Measurements from ENCODE around the gene PAX8. TPM values are rescaled to one million over a fixed set of nuclear protein-coding genes. Genes with fewer than 3 reads are reported as not detected.
A peak's percentile ranks its signal among the peaks of the same experiment; 100 is the strongest.

PAX8 gene
- total and polyA plus RNA-seq, 7 donors: 0.41 to 10.8 (median 0.93) TPM; not detected in 1

DNA sequence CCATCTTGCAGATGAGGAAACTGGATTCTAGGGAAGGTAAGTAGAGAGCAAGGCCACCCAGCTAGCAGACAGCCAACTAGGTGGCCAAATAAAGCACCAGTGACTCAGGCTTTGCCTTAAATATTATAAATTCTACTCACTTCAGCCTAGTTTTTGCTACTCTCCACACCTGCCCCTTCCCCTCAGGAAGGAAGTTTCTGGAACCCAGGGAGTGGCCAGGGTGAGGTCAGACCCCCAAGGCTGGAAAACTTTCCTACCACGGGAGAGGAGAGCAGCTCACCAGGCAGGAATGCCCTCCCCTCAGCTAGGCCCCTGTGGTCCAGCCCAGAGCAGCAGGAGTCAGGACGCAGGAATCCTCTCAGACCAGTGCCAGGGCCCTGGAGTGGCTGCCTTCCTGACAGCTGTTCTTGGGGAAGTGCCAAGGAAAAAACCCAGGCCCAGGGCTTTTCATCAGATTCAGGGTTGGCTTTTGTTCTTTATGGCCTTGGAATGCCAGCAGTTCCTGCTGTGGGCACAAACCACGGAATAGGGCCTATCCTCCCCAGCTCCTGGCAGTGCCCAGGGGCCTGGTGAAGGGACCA is 5.1 kb upstream of the PAX8 start:
- peak in 1 of 4 donors; percentile 73 for TF ChIP-seq EP300 (IDR thresholded peaks at IDR 0.05)
- peak in 2 of 4 donors; percentile 43 to 63 for TF ChIP-seq POLR2AphosphoS5 (IDR thresholded peaks at IDR 0.05)
- TF ChIP-seq, protein P1, sequence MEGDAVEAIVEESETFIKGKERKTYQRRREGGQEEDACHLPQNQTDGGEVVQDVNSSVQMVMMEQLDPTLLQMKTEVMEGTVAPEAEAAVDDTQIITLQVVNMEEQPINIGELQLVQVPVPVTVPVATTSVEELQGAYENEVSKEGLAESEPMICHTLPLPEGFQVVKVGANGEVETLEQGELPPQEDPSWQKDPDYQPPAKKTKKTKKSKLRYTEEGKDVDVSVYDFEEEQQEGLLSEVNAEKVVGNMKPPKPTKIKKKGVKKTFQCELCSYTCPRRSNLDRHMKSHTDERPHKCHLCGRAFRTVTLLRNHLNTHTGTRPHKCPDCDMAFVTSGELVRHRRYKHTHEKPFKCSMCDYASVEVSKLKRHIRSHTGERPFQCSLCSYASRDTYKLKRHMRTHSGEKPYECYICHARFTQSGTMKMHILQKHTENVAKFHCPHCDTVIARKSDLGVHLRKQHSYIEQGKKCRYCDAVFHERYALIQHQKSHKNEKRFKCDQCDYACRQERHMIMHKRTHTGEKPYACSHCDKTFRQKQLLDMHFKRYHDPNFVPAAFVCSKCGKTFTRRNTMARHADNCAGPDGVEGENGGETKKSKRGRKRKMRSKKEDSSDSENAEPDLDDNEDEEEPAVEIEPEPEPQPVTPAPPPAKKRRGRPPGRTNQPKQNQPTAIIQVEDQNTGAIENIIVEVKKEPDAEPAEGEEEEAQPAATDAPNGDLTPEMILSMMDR (IDR thresholded peaks at IDR 0.05): no peak
- no peak for TF ChIP-seq POLR2A (IDR thresholded peaks at IDR 0.05)
- Histone ChIP-seq H3K4me3 (no peak overlapping the region), H3K27ac (peak overlapping the region; percentile 71 to 86 (median 81)), H3K27me3 (peaks cover 0 to under 1% (median under 1%) of the 10 kb centered on the region in 3 donors), H3K4me1 (peaks cover 0 to 31% (median 29%) of the 10 kb centered on the region in 4 donors), H3K9me3 (no peaks in the 10 kb centered on the region), H3K36me3 (no peaks in the 10 kb centered on the region)
- DNase-seq: peak; percentile 82
- intact Hi-C loops (cut with DNase I): no loop called here
- WGBS, 2 donors: 11 to 54% methylated on average over 3 of the region's 3 CpGs

DNA sequence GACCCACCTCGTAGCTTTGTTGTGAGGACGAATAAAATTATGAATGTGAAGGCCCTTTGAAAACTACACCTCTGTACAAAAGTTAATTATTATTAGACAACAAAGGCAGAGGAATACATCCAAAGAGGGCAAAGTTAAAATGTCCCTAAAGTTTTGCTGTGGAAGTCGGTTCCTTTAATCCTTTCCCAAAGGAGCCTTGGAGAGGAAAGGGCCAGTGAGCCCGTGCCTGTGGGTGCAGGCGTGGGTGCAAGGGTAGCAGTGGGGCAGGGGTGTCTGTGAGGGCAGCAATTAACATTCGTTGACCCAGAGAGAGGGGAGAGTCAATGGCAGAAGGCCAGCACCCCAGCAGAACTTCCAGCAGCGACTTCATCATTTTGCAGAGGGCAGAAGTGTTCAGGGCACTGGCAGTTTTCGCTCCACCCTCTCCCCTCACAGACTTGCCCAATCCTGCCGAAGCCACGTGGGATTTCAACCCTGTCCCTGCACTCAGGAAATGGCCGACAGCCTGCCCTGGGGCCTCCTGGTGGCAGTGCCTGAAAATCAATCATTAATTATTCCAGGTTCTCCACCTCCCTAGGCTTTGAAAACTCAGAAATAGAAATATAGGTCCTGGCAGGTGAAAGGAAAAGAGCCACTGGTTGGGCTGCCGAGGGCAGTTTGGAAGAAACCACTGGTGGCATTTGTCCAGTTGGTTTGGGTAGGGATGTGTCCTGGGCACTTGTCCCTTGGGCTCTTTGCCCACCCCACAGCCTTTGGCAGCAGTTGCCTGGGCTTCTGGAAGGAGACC is 4.2 kb upstream of the PAX8 start:
- intact Hi-C loops (cut with DNase I): no loop called here
- H3K27ac ChIP-seq: peak overlapping the region; percentile 71 to 86 (median 81)
- peaks cover 0 to 34% (median 29%) of the 10 kb centered on the region in 4 donors for H3K4me1 ChIP-seq
- peaks cover under 1 to 9% (median 9%) of the 10 kb centered on the region in 3 donors for H3K27me3 ChIP-seq
- no peak for DNase-seq
- no peaks in the 10 kb centered on the region for H3K36me3 ChIP-seq
- TF ChIP-seq EP300 (IDR thresholded peaks at IDR 0.05) (no peak), POLR2A (IDR thresholded peaks at IDR 0.05) (no peak)
- TF ChIP-seq, protein P1 (IDR thresholded peaks at IDR 0.05): peak in 1 of 4 experiments; percentile 12
- no peak overlapping the region for H3K4me3 ChIP-seq
- WGBS, 2 donors: 15 to 52% methylated on average over 12 of the region's 12 CpGs
- no peaks in the 10 kb centered on the region for H3K9me3 ChIP-seq

DNA sequence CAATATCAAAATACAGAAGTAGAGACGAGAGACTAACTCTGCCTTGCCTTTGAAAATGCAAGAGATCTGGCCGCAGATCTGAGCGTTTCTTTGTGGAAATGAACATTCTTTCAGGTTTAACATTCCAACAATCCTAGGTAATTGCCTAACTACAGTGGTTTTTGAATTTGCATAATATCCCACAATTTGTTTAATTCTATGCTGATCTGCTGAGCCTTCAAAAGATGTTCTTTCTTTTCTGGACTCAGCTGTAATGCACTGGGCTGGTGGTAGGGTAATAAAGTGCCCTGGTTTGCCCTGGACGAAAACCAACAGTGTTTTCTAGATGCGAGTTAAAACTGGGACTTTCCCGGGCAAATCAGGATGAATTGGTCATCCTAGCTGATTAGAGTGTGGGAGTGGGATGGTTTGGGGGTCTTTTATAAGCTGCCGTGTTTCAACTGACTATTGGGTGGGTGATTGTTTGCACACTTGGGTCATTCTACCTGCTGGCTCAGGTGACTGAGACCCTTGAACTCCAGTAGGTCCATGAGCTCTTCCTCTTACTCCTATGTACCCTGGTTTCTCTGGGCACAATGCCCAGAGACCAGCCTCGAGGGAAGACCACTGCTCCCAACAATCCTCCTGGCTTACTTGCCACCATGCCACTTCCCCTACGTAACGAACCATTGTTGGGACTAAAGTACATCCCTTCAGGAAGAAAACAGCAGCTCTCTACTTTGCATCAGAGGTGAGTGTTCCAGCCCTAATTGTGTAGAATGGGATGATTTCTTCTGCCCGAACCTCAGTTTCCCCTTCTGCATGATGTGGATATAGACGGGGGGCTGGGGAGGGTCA is 3.4 kb upstream of the PAX8 start:
- Histone ChIP-seq H3K27me3 (peaks cover 8 to 17% (median 17%) of the 10 kb centered on the region in 3 donors), H3K4me3 (no peak overlapping the region), H3K27ac (peak overlapping the region in 1 of 4 donors; percentile 16), H3K9me3 (no peaks in the 10 kb centered on the region), H3K36me3 (no peaks in the 10 kb centered on the region), H3K4me1 (peaks cover 0 to 42% (median 36%) of the 10 kb centered on the region in 4 donors)
- 29 to 69% methylated on average over 12 of the region's 12 CpGs for WGBS, 2 donors
- no peak for DNase-seq
- TF ChIP-seq, protein P1 (IDR thresholded peaks at IDR 0.05): no peak
- TF ChIP-seq EP300 (IDR thresholded peaks at IDR 0.05) (no peak), POLR2AphosphoS5 (IDR thresholded peaks at IDR 0.05) (no peak), POLR2A (IDR thresholded peaks at IDR 0.05) (no peak)
- intact Hi-C loops (cut with DNase I): no loop called here

DNA sequence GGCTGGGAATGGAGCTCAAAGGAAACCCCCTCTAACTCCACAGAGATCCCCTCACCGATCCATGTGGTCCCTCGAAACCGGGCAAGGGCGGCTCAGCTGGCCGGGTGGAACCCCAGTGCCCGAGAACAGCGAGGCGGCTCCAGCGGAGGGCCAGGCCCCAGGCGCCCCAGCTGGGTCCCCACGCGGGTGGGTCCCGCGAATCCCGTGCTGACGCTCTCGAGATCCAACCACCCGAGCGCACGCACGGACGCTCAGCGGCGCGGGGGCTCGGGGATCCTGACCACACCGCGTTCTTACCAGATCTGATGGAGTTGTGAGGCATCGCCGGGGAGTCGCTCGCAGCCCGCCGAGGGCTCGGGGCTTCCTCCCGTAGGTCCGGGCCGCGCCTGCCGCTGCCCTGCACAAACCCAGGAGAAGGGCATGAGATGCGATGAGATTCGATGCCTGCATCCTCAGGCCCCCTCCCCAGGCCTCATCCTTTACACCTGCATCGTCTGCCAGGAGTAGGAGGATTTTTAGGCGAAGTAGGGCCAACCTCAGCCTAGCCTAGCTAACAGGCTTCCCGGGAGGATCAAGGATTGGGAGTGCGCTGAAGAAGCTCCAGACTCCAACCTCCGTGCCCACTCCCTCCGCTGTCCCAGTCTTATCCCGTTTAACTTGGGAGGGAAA is 514 bp downstream of the PAX8 start:
- WGBS, 2 donors: 38 to 83% methylated on average over 49 of the region's 49 CpGs
- H3K27ac ChIP-seq: no peak overlapping the region
- H3K4me1 ChIP-seq: peaks cover 2 to 30% (median 24%) of the 10 kb centered on the region in 4 donors
- TF ChIP-seq POLR2A (IDR thresholded peaks at IDR 0.05) (no peak), POLR2AphosphoS5 (IDR thresholded peaks at IDR 0.05) (no peak), EP300 (IDR thresholded peaks at IDR 0.05) (no peak)
- TF ChIP-seq, protein P1 (IDR thresholded peaks at IDR 0.05): no peak
- intact Hi-C loops (cut with DNase I): no loop called here
- no peak overlapping the region for H3K4me3 ChIP-seq
- DNase-seq: no peak
- H3K9me3 ChIP-seq: no peaks in the 10 kb centered on the region
- no peaks in the 10 kb centered on the region for H3K36me3 ChIP-seq
- peaks cover 23 to 56% (median 50%) of the 10 kb centered on the region in 3 donors for H3K27me3 ChIP-seq
